ENCODE measurements around the gene GKN2.
"Not testable (repeated sequence)": the region's sequence is repeated elsewhere in the genome, so short reads cannot be mapped to it uniquely, and the experiment has no call there.

Gene GKN2

DNA sequence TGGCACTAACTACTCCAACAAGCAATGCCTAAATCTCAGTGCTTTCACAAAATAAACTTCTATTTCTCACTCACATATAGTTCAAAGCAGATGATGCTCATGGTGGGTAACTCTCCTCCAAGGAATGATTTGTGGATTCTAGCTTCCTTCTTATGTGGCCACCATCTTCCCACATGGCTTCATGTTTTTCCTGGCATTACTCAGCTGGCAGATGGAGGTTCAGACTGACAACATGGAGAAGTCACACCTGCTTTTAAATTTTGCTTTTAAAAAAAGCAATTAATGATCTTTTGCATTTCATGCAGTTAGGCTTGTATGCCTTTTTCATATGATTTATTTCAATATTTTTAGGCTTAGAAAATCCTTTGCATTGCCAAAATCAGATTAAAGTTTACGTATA, 6.3 kb upstream of the GKN2 start:
- no peak for DNase-seq

DNA sequence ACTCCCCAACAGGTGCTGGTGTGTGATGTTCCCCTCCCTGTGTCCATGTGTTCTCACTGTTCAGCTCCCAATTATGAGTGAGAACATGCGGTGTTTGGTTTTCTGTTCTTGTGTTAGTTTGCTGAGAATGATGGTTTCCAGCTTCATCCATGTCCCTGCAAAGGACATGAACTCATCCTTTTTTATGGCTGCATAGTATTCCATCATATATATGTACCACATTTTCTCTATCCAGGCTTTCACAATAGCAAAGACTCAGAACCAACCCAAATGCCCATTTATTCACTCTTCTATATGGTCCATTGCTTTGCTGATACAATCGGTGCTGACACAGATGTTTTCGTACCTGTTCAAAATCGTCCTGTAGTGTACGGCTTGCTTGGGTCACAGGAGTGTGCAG, 2.7 kb upstream of the GKN2 start:
- not testable (repeated sequence) for DNase-seq

DNA sequence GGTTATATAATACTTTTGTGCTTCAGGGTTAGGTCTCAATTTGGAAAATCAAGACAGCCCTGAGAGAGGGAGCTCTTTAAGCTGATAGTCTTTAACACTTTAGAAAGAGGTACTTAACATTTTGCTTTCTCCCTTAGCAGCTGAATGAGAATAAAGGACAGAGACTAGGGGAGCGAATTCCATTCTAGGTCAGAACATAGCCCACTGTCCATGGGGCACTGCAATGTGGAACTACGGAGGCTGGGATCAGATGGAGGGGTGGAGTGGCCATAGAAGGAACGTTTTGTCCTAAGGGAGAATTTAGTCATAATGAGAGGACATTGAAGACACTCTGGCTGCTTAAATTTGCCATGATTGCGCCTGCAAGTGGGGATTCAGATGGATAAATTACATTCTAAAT, 794 bp downstream of the GKN2 start:
- DNase-seq, result no peak

DNA sequence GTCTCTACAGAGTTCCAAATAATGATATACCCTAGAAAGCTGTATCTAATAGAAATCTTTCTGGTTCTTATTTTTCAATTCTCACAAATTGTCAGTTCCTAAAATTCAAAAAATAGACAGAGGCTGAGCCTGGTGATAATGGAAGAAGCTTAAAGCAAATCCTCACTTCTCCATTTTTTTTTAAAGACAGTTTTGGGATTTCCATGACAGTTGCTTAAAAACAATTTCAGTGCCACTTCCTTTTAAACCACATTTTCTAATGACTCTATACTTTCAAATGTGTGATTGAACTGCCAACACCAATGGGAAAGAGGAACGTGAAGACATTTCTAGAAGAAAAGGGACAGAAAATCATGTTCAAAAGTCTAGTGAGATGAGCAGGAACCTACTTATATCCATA, 4.0 kb downstream of the GKN2 start:
- DNase-seq, result no peak

DNA sequence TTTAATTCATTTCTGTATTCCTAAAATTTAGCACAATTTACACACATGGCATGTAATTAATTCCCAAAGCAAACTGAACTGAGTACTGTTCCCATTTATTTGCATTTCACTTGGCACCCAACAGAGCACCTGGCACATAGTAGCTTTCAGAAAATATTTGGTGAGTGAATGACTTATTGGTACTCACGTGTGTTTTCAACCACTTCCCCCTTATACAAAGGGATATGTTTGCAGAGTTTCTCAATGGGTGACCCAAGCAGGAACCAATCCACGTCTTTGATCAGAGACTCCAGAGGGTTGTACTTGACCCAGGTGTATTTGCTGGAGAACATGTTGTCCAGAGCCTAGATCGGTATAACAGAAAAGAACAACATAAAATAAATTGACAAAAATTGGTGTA, 6.6 kb downstream of the GKN2 start:
- DNase-seq, result no peak

DNA sequence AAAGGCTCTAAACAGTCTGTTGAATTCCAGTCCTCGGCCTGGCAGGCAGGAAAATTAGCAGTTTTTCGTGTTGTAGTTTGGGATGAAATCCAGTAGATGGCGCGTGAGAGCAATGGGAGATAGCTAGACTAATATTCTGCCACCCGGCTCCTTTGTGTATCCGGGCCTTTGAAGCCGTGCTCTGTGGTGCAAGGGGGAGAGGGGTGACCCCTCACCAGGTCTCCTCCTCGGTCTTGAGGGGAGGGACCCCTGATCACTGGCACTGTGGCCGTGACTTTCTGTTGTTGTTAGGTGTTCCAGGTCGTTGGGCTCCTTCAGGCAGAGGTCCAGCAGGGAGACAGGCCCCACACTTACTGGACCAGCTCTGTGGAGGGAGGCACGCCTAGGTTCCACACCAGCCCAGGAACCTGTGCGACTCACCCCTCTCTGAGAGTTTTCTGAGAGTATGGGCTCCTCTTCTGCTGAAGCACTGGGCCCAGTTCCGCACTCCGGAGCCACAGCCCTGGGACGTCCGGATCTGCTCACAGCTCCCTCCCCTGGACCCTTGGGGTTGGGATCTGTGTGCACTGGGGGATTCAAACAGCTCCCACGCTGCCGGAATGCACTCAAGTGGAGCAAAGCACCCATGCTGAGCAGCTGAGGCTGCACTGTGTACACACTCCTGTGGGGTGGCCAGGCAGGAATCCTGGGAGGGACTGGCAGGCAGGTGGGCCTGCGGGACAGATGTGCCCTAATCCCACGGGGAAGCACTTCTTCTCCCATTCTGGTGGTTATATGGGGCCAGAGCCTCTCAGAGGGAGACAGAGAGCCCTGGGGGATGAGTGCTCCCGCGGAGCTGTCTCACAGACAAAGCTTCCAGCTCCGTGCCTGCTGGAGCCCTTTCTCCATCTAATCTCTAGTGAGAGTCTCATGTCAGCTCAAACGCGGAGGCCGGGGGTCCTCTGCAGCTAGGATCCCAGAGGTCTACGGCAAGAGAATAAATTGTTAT, 8.8 kb downstream of the GKN2 start:
- peak; percentile 52 for DNase-seq

DNA sequence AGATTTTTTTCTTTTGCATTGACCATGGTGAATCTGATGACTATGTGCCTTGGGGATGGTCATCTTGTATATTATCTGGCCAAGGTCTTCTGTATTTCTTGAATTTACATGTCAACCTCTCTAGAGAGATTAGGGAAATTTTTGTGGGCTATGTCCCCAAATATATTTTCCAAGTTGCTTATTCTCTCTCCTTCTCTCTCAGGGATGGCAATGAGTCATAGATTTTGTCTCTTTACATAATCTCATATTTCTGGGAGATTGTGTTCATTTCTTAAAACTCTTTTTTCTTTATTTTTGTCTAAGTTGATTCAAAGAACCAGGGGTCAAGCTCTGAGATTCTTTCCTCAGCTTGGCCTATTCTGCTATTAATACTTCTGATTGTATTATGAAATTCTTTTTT, 9.9 kb downstream of the GKN2 start:
- DNase-seq, result no peak

DNA sequence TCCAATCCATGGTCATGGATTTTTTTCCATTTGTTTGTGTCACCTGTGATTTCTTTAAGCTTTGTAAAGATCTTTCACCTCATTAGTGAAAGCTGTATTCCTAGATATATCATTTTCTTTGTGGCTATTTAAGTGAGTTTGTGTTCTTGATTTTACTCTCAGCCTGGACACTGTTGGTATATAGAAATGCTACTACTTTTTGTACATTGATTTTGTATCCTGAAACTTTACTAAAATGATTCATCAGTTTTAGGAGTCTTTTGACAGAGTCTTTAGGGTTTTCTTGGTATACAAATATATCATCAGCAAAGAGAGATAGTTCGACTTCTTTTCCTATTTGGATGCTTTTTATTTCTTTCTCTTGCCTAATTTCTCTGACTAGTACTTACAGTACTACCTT, 12.3 kb downstream of the GKN2 start:
- no peak for DNase-seq

DNA sequence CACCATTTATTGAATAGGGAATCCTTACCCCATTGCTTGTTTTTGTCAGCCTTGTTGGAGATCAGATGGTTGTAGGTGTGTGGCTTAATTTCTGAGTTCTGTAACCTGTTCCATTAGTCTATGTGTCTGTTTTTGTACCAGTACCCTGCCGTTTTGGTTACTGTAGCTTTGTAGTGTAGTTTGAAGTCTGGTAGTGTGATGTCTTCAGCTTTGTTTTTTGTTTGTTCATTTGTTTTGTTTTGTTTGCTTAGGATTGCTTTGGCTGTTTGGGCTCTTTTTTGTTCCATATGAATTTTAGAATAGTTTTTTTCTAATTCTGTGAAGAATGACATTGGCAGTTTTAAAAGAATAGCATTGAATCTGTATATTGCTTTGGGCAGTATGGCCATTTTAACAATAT, 12.7 kb downstream of the GKN2 start:
- DNase-seq, result no peak

DNA sequence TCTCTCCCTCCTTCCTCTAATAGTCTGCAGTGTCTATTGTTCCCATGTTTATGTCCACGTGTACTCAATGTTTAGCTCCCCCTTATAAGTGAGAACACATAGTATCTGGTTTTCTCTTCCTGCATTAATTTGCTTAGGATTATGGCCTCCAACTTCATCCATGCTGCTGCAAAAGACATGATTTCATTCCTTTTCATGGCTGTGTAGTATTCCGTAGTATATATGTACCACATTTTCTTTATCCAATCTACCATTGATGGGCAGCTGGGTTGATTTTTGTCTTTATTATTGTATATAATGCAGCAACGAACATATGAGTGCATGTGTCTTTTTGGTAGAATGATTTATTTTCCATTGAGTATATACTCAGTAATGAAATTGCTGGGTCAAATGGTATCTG, 13.8 kb downstream of the GKN2 start:
- no peak for DNase-seq

DNA sequence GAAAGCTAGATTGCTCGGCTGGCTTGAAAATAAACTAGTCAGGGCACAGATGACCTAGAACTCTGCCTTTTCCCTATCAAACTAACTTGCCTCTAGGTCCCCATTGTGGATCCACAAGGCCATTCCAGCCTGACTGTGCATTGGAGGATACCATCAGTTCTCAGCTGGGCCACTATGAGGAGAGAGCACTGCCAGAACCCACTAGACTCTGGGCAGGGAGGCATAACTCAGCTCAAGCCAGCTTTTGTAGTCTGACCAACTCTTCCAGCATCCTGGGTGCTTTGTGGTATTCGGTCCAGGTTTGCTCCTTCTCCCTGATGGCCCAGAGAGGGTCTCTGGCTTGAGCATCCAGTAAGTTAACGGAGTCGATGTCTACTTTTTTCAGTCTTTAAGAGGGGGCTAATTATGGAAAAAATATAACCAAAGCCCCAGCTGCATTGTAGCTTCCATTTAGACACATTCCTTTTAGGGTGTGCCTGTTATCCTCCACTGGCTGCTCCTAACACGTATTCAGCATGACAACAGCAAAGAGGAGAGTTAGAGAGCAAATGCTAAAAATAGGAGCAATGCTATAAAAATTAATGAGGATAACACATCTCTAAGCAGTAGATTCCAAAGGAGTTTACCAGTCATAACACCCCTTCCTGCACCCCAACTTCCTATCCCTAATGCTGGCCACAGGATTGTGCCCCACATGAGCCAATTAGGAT, 15.2 kb downstream of the GKN2 start:
- DNase-seq, result no peak

DNA sequence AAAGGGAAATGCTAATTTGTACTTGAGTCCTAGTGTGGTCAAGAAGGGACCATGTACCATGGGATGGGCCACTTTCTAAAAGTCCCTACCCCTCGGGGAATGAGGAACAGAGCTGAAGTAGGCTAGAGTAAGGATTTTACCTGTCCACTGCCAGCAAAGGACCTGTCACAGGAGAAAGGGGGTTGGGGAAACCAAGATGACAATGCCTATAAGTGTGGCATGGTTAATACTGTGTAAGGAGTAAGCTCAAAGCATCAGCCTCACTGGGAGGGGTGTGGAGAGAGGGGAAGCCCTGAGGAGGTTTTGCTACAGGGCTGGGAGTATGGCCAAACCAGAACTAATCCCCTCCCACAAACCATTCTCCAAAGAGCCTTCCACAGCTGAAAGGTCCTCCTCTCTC, 15.8 kb downstream of the GKN2 start:
- DNase-seq, result no peak

DNA sequence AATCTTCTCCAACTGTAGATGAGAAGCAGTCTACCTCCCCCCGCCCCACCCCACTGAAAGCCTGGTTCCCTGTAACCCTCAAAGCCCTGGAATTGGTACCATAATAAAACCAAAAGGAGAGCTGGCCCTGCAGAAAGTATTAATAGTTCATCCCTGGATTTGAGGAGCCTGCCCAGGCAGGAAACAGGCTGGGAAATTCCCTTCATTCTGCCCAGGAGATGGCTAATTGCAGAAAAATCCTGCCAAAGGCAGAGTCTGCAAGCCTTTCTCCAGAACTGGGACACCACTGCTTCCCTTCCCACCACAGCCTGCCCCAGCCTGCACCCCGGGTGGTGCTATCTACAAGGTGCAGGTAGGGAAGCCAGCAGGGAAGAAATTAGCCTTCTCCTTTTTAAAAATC, 16.3 kb downstream of the GKN2 start:
- DNase-seq, result no peak

DNA sequence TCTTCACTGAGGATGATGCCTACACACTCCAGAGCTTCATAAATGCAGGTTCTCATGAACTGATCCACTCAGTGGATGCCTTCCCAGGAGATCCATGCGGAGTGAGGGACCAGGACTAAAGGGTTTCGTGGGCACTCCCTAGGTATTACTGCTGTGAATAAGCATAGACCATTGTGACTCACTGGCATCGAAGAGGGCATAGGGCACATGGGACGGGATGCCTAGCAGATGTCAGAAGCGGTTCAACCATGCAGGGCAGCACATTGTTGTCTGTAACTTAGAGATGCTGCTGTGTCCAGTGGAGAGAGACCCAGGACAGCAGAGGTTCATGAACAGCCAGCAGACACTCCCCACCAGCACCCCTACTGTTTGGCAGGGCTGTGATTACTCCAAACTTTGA, 17.2 kb downstream of the GKN2 start:
- DNase-seq, result no peak

DNA sequence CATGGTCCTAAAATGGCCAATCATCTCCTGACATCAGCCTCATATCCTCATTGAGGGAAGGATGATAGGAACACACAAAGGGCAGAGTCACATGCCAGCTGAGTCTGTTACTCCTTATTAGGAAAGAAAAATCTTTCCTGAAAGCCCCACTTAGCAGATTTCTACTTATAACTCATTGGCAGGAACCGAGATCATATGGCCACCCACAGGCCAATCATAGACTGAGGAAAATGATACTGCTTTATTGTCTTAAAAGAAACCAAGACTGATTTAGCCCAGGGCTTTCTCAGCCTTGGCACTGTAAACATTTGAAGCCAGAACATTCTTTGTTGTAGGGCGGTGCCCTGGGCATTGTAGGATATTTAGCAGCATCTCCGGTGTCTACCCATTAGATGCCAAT, 18.7 kb downstream of the GKN2 start:
- no peak for DNase-seq

DNA sequence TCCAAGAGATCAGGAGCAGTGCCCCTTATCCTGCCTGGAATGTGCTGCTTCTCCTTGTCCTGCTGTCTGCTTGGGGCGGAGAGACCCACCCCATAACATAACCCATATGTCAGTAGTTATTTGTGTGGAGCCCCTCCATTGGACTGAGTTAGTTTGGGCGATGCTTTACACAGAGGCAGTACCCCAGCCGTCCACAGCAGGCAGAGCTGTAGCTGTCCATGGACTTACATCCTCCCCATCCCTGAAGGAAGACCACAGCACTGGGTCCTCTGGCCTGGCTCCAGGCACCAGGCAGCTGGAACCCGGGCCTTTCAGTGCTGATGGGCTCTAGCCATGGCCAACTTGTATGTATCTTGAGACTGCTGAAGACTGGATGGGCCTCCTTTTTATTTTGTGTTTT, 20.3 kb downstream of the GKN2 start:
- no peak for DNase-seq

DNA sequence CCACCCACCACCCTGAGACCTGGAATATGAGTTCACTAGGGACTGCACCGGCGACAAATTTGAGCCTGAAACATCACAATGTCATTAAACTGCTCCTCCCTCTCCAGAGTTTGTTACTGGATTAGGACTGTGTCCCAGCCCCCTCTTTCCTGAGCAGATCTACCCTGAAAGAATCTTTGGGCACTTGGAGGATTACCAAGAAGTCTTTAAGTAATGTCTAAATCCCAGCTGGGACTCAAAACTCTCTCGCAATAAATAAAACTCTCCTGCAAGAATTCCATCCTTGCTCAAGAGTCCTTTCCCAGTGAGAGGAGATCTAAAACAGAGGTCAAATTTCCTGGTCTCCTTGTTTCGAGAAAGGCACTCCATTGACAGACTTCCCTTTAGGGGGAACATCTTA, 20.9 kb downstream of the GKN2 start:
- DNase-seq, result no peak

DNA sequence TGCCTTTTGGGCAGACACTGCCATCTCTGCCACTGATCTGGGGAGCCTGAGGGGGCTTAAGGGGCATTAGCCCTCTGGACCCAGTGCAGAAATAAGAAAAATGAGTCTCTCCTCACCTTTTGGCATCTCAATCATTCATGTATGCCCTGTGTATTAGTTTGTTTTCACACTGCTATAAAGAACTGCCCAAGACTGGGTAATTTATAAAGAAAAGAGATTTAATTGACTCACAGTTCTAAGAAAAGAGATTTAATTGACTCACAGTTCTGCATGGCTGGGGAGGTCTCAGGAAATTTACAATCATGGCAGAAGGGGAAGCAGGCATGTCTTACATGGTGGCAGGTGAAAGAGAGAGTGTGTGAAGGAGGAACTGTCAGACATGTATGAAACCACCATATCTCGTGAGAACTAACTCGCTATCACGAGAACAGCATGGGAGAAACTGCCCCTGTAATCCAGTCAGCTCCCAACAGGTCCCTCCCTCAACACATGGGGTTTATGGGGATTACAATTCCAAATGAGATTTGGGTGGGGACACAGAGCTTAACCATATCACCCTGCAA, 21.5 kb downstream of the GKN2 start:
- no peak for DNase-seq

DNA sequence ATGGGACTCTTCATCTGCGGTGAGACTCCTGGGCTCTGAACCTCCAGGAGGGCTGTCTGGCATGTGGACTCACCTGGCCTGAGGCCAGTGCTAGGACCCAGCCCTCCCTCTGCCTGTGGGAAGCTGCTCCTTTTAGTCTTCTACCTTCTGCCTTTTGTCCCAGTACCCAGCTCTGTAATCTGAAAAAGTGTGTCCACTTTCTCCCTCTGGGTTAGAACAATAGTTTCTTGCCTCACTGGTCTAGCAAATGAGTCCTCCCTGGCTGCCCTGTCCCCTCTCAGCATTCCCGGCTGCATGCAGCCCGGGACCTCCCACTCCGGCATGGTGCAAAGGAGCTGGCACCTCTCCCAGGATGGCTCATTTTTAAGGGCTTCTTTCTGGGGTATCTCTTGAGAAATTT, 25.9 kb downstream of the GKN2 start:
- no peak for DNase-seq

DNA sequence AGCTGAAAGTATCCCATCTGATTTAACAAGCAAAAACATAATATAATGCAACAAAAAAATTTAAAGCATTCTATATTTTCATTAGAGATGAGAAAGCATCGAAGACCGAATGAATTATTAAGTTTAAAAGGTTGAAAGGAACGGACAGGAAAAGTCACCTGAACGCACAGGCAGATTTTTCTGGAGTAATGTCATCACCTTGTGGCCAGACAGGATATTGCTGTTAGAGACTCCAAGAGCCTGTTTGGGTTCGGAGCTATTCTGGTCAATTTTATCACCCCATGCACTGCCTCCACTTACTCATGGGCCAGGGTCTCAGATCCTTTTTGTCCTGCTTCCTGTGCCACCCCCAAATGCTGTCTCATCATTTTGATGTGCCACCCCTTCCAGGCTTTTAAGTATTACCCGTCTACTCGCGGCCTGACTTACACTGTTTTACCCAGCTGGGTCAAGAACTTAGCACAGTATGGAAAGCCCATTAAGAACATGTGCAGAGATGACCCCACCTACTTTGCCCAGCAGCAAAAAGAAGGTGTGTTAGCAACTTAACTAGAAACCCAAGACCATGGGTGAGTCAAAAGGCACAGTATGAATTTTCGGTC, 27.3 kb downstream of the GKN2 start:
- peak; percentile 62 for DNase-seq

DNA sequence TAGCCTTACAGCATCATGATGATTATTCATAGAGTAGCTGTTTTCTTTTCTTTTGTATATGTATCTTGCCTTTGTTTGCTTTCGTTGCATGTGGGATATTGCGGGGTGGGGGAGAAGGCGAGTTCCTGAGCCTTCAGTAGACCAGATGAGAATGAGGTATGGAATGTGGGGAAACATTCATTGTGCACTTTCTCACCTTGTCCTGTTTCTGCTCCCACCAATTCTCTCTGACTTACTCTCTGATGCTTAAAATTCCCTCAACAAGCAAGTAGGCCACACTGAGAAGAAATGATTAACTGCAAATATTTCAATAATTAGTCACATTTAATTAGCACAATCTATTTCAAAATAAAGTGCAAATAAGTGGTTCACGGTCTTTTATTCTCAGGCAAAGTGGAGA, 31.0 kb downstream of the GKN2 start:
- no peak for DNase-seq

DNA sequence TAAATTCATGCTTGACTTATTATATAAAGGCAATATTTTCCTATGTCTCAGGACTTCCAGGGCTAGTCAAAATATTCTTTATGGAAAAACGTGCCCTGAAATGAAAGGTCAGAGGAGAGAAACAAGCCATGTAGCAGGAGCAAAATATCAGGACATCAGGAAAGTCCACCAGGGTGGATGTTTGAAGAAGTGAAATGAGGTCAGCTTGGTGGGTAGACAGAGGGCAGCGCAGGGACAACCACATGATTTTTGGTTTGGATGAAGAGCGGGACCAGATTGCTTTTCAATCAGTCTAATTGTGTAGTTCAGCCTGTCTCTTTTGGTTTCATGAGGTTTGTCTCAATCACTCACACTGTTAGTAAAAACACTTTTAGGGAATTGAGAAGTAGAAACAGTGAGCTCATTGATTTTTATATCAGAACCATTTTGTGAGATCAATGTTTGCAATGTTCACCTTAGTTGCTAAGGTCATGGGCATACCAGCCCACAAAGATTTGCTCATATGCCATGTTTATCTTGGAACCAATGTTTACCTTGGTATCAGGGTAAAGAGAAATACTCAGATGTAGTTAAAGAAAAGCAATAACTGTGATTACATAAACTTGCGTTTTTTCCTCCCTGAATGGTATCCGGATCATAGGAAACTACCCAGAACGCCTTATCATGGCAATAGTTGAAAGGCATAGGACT, 32.1 kb downstream of the GKN2 start:
- no peak for DNase-seq

DNA sequence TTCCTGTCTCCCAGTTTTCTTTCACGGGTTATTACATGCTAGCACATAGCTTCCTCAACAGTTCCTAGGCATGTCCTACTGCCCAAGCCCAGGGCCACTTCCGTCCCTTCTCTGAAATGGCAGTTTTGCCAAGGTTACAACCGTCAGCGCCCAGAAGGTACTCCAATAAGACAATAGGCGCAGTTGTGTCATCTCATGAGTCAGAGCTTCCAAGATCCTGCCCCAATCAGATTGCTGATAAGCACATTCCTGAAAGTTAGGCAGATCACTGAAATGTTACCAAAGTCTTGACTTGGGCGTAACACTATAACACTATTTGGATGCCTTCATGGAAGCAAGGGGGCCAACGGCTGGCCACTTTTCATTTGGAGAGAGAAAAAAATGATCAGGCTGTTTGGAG, 34.2 kb downstream of the GKN2 start:
- no peak for DNase-seq
